Middle frontal gyrus (tissue), 1 donor: ENCODE data around the gene PAPPA.

Experiments used
- DNase-seq: peaks from one replicate; pipeline ENCODE4 v3.0.0-alpha.2; 2015; ENCODE audit warnings: low spot score; ENCODE audit errors: extremely low spot score

Gene PAPPA

DNA sequence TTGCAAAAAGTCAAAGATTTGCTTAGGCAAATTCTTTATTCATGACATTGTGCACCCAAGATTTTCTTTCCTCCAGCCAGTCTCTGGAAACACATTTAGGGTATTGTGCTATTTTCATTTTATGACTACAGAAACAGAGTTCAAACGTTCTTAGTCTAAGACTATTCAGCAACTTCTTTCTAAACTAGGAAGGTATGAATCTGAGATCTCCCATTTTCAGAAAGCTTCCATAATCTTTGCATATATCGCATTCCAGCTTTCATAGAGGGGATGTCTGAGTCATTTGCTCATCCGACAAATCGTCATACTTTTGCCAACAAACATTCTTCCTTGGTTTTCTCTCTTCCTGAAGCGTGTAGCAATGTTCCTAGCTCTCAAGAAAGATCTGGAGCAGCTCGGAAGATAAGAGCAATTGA, 1.6 kb upstream of the PAPPA start:
- no peak for DNase-seq

DNA sequence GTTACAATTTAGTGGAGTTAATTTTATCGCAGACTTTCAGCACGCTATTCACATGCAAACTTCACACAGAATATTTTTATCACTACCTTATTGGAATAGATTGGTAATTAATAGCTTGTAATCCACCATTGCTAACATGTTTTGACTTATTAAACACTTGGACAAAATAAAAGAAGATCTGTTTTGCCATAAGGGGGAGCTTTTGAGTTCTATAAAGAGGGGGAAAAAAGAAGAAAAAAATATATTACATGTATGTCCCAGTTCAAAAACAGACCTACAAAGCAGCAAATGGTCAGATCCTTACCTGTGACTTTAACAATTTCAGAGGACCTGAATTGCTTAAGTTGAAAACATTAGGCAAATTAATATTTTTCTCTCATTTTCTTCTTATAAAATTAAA, 1.2 kb upstream of the PAPPA start:
- no peak for DNase-seq

DNA sequence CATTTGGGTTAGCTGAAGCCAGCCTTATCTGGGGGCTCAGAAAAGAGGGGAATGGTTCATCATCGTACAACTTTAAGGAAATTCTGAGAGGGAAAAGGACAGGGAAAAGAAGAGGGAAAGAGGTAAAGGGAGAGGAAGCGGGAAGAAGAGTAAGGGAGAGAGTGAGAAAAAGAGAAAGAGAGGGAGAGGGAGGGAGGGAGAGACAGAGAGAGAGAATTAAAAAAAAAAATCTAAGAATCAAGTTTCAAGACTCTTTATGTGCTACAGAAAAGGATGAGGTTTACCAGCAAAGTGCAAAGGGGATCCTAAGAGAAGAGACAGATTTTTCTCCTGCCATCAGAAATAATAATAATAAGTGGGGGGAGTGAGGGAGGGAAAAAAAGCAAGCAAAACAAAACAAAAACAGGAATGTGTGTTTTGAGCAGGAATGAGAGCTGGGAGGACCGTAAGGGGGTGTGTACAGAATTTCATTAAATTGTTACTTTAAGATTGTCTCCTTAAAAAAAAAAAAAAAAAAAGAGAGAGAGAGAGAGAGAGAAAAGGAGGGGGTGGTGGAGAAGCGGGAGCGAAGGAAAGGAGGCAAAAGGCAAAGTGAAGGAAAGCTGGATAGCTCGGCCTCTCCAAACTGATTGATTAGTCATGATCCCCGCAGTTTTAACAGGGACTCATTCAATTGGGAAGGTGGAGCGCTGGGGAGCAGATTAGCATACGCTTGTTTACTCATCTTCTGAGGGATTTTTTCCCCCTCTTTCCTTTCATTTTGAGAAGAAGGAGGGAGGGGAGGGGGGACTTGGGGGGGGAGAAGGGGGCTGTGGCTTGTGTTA, 438 bp upstream of the PAPPA start:
- DNase-seq: no peak

DNA sequence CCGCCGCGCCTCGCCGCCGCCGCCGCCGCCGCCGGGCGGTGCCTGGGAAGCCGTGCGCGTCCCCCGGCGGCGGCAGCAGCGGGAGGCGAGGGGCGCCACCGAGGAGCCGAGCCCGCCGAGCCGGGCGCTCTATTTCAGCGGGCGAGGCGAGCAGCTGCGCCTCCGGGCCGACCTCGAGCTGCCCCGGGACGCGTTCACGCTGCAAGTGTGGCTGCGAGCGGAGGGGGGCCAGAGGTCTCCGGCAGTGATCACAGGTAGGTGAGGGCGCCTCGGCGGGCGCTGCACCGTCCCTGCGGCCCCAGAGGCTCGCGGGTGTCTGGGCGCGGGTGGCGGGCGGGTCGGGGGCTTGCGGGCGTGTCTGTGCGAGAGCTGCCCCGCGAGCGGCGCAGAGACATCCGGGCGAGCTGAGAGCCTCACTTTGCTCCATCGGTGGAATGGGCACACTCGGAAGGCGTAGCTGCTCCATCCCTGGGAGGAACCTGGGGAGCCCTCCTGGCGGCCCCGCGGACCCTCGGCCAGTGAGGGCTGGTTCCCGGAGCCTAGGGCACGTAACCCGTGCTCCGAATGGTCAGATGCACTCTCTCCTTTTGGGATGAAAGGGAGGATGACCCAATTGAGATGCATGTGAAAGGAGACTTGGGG, 864 bp downstream of the PAPPA start:
- no peak for DNase-seq

DNA sequence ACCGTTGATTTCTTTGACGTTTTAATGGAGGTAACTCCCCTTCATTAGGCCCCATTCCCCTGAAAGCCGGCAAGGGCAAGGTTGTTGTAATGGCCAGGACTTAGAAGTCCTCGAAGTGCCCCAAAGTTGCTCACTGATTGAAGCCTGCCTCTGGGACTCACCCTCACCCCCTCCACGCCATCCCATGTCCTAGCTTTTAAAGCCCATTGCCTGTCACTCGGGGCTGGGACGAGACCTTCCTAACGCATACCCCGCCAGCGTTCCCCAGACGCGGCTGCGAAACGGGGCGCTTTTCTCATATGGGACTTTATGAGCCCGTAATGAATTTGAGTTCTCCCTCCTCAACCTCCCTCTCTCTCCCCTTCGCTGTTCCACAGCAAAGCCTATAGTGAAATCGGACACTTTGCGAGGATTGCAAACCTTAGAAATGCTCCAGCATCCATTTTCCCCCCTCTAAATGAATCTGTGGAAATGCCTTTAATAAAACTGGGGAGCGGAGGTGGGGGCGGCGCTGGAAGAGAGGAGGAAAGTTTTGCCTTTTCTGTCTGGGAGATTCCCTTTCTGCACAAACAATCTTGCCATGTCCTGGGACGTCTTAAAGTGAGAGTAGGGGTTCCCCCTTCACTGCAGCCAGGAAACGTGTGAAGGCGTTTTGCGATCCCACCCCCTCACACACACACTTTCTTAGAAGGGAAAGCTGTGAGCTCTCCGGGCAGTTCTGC, 1.5 kb downstream of the PAPPA start:
- DNase-seq: no peak

DNA sequence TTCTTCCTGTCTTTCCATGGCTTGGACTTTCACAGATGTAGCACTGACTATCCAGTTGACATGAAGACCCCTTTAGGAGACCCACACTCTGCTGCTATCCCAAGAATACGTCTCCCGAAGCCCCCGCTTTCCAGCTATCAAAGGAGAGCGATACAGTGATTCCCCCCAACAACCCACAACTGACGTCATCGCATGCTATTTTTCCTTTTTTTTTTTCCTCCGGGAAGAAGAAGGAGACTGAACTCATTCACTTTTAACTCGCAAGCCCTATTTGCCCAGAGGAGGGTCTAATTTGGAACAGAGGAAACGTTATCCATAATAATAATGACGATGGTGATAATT, 2.1 kb downstream of the PAPPA start:
- DNase-seq: no peak

DNA sequence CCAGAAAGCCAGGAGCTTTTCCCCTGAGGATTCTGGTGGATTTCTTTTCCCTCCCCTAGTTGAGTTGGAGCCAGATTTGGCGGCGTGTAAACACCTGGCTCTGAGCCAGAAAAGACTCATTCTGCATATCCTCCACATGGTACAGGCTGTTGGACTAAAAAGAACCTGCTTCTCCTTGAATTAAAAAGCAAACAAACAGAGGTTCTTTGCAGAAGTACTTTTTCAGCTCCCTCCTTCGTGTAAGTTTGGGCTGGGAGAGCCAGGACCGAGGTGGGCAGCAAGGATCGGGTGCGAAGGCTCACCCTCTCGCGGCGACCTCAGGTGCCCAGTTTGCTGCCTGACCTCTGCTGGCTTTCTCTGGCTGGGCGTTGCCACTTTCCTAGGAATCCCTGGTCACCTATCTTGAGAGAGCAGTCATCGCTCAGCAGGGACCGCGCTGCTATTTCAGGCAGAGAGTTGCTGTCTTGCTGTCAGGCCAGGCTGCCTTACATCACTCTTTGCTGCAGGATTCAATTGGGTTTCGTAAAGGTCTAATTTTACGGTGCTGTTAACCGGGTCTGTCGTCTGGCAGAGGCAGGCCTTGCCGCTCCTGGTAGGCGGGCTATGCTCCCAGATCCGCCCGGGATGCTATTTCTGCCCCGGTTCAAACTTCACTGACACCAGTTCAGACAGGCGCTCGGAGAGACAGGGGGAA, 3.2 kb downstream of the PAPPA start:
- DNase-seq: no peak

DNA sequence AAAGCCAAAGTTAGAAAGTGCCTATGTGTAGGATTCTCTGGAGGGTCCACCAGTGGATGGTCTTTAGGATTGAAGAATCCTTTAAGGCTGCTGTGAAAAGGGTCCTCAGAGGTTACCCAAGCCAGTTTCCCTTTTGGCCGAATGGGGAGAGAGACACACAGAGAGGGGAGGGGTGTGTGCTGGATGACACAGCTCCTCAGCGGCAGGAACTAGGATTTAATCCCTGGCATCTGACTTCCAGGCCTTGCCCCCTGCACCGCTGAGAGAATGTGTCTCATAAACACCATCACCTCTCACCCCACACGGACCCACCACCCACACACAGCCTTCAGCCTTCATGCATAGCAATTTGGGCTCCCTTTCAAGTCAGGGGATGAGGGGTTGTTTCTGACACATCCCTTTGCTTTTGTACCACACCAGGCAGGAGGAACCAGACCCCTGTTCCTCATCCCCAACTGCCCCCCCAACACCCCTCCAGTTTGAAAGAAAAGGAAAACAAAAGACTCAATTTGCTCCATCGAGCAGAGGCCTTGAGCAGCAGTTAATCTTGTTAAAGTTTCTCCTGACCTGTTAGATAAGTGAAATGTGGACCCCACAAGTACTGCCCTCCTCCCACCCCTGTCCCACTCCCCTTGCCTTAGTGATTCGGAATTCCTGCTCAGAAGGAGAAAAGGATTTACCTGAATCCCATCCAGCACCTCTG, 4.0 kb downstream of the PAPPA start:
- DNase-seq: no peak

DNA sequence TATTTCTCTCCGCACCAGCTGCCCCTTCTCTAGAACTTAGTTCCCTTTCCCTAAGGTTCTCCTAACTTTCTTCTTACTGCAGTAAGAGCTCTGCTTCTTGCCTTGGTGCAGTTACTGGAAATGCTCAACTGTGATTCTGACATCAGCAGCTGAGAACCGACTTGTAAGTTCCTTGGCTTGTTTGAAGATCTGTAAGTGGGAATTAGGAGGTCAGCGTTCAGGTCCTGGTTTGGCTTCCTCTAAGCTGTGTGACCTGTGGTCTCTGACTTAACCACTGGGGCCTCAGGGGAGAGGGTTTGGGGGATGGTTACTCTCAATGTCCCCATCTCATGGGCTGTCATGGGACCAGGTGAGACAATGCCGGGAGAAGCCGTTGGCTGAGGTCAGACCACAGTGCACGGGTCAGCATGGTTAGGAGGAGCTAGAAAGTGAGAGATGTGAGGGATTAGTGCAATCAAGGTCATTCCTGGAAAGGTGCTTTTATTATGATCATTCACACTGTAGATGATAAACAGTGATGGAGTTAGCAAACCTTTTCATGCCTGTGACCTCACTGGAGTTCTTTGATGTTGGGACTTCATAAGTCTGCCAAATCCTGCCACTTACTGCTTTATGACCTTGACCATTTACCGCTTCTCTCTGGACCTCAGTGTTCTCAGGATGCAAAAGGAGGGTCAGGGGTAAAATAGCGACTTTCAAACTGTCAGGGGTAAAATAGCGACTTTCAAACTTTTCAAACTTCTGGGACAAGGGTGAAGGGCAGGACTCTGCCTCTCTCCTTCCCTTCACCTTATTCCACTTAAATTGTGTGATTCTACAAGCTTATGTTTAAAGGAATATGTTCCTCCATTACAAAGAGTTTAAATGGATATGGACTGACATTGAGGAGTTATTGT, 7.3 kb downstream of the PAPPA start:
- no peak for DNase-seq

DNA sequence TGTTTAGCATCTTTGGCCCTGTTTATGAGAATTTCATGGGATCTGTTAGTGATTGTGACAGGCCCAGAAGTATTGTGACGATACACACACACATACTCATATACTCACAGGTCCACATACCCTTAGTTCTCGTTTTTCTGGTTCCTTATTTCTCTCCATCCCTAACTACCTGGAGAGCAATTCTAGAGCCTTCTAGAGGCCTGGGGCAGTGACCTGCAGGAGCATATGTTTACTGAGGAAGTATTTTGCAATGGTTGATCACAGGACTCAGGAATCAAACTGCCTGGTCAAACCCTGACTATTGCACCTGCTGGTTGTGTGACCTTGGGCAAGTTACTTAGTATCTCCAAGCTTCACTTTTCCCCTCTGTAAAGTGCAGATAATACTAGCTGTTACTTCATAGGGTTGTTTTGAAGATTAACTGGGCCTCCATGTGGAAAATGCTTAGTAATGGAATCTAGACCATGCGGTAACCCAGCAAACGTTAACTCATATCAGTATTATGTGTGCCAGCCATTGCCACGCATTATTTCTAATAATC, 8.7 kb downstream of the PAPPA start:
- no peak for DNase-seq

DNA sequence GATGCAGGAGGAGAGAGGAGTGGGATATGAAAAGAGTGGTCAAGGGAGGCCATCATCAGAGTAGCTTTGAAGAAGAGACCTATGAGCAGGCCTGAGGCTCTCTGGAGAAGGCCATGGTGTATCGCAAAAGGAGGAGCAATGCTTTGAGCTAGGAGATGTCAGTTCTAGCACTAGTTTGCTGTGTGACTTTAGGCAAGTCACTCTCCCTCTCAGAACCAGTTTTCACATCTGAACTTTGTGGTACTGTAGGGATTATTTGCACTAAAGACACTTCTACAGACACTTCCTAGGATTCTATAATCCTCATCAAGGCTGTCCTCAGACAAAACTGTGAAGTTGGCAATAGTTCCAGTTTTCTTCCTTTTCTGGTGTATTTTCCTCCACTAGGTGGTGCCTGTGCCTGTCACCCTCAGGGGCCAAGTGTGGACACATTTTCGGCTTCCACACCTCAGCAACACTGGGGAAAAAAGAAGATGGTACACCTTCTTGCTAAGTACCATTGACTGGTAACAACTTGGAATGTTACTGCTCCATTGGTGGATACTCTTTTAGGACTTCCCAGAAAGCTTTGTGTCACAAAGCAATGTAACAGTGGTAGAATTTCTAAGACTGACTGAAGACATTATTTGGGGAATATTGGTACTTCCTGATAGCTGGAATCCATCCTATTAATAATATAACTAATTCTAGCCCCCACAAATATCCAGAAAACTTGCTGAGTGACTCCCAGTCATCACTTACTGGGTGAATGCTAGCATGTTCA, 9.9 kb downstream of the PAPPA start:
- DNase-seq: no peak

DNA sequence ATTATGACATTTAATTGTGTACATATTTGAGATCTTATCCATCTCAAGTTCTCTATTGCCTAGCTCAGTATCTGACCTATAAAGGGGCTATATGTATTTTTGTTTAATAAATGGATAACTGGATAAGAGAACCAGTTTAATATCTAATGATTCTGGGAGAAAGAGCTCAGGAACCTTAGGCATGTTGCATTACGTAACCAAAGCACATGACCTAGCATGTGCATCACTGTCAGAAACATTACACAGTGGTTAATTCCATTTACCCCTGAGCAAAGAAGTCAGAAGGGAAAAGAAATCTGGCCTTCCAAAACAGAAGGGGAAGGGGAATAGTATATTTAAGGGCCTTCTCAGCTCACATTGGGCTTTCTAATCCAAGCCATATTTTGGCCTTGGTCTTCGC, 12.3 kb downstream of the PAPPA start:
- no peak for DNase-seq

DNA sequence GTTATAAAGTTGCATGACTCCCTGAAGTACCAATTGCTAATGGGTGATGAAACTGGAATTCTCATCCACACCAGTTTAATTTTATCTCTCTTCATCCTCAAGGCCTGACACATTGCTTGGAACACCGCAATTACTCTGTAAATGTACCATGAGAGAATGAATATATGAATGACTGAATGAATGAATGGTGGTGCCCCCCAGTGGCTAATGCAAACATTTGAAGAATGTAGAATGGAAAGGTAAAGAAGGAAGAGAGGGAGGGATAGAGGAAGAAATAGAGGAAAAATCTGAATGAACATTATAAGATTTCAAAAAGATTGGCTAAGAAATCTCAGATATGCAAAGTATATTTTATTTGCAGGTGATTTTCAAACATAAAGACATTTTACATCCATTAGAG, 13.1 kb downstream of the PAPPA start:
- no peak for DNase-seq

DNA sequence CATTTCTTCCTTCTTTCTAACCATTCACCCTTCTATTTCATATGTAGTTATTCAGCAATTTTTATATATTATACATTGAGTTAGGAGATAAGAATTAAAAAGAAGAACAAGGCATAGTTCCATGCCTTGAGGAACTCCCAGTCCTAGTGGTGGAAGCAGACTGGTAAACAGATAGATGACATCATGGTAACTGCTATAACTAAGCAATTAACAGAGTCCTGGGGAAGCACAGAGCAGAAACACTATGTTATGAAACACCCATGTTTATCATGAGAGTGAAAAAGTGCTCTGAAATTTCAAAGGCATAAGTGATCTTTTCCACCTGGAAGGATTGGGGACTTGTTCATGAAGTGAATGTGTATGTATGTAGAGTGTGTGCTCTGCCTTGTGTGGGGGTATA, 14.6 kb downstream of the PAPPA start:
- DNase-seq: no peak

DNA sequence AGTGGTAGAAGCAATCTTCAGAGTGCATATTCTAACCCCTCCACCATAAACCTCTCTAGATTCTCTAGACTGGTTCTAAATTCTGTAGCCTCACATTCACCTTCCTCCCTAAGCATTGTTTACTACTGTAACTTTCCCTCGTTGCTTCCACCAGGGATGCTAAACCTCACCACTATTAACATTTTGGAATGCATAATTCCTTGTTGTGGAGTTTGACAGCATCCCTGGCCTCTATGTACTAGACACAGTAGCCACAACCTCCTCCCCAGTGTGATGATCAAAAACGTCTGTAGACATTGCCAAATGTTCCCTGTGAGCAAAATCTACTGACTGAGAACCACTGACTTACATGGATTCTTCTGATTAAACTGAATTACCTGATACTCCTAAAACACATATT, 18.6 kb downstream of the PAPPA start:
- no peak for DNase-seq

DNA sequence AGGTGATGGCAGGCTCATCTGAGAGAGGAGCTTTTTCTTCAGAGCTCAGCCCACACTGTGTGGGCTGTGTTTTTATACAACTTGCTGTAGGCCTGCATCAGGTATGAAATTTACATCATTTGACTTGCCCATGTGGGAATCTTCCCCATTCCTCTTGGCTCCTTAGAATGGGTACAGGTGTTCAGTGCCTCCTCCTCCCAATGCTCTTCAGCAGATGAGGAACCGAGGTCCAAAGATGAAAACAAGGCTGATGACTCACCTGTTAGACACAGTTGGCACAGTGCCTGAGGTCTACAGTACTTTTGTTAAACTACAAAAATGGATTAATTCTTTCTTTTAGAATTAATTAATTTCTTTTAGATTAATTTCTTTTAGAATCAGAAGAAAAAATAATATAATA, 20.8 kb downstream of the PAPPA start:
- no peak for DNase-seq

DNA sequence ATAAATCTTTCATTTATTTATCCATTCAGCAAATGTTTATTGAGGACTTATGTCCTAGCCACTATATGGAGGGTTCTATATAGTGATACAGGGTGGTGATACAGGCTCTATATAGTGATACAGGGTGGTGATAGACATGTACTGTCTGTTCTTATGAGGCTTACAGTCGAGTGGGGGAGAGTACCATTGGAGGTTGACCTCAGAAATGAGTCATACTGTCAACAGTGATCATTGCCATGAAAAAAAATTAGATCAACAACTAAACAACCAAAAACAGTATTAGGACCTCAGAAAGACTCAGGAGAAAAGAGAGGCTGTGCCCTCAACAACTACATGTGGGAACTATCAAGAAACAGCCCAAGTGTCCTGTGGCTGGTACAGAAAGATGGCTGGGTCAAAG, 22.0 kb downstream of the PAPPA start:
- DNase-seq: no peak

DNA sequence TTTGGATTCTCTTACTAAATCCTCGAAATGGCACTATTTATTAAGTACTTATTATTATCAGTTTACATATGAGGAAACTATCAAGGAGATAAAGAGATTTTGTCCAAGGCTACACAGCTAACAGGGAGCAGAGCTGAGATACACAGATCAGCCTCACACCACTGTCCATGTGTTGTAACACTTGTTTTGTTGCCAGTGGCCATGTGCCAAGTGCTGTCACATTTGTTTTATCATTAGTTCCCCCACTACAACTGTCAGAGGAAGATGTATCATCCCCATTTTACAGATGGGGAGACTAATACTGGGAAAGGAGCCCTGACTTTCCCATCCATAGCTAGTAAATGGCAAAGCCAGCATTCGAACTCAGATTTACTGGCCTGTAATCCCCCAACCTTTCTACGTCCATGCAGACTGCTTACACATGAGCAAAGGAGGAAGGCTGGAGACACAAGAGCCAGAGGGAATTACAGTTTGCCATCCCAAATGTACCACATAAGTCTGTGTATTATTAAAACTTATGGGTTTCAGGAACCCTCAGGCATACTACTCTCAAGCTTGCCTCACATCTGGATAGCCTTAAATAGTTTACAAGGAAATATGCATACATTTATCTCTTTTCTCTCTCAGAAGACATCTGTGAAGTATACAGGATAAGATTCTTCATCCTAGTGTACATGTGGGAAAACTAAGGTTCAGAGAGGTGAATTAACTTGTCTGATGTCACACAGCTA, 25.1 kb downstream of the PAPPA start:
- no peak for DNase-seq

DNA sequence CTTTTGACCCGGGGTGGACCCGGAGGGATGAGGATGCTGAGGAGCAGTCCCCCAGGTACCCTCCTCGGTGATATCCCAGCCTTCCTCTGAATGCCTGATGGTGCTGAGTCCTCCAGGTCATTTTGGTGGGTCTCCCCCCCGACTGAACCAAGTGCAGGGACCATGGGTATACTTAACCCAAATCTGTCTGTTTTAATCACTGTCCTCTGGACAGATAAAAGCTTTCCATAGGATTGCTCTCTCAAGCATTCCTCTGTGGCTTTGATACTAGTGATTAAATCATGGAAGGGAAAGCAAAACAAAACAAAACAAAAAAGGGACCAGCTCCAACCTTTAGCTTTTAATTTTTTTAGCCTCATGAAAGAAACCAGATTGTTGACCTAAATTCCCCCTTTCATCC, 26.0 kb downstream of the PAPPA start:
- no peak for DNase-seq
